ENCODE results near the gene ZMIZ1.

Gene ZMIZ1

DNA sequence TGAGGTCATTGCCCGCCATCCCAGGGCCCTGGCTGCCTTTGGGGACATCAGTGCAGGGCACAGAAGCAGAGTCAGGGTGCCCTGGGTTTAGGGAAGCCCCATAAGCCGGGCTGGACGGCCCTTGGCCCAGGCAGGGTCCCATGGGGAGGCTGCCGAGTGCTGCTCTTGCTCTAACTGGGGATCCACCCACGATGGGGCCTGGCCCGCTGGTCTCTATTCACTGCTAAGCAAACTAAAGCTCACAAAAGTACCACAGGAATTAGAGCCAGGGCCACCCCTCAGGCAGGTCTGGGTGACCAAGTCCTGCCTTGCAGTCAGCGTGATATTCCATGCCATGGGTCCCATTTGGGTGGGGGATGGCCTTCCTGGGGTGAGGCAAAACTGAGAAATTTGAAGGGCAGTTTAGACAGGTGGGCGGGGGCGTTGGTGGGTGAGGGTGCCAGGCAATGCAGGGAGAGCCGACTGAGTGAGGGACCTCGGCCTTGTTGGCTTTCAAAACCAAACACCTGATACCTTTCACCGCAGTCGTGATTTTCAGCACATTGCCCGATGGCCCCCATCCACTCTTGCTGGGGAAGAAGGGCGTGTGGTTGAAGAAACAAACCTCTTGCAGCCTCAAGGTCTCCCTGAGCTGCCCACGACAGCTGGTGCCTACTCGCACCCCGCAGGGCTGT is 185.7 kb downstream of the ZMIZ1 start:
- DNase-seq = no peak

DNA sequence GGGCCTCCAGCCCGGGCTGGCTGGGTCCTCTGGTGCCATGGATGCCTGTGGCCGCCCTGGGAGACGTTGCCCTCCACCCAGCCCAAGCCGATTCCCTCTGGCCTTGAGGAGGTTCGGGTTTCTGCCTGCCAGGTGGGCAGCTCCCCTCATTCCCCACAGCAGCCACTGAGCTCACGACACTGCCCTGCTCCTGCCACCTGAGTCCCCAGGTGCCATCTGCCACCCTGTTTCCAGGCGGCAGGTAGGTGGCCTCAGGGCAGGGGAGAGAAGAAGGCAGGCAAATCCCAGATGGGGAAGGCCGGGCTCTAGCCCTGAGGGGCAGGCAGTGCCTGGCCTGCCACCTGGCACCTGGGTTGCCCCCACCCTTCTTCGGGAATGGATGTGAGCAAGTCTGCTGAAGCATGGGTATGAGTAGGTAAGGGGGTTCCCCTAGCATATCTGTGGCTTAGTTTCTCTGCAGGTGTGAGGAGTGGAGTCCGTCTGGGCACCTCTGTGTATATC is 186.3 kb downstream of the ZMIZ1 start:
- DNase-seq = no peak

DNA sequence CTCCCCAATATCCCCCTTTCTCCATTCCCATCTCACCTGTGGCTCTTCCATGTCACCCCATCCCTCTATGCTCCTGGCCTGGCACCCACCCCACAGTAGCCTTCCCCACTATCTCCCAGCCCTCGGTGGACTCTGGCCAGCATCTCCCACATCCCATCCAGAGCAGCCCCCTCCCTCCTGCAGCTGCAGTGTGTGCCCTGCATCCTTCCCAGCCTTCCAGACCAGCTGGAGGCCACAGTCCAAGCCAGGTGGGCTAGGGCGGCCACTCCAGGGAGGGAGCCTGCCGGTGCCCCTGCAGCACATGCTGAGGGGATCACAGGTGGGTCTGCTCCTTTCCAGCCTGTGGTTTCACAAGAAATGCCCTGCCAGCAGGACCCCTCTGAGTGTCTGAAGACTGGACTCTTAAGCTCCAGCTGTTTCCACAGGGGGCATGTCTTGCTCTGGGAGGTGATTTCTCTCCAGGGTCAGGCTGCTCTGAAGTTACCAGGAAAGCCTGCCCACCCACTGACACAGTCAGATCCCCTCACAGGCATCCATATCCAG is 187.6 kb downstream of the ZMIZ1 start:
- DNase-seq = no peak

DNA sequence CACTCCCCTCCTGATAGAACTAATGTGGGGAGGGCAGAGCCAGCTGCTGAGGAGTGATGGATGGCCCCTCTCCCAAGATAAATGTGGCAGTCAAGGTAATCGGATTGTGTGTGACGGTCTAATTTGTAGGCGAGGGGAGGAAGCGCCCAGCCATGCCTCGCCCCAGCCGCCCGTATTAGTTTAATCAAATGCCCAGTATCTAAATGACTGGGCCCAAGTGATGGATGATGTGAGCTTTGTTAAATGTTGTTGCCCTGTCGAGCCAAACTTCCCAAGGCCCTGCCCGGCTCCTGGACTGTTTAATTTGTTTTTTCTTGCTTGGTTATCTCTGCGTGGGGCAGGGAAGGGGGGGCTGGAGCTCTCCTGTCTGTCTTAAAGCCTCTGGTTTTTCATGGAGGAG is 190.1 kb downstream of the ZMIZ1 start:
- DNase-seq = no peak

DNA sequence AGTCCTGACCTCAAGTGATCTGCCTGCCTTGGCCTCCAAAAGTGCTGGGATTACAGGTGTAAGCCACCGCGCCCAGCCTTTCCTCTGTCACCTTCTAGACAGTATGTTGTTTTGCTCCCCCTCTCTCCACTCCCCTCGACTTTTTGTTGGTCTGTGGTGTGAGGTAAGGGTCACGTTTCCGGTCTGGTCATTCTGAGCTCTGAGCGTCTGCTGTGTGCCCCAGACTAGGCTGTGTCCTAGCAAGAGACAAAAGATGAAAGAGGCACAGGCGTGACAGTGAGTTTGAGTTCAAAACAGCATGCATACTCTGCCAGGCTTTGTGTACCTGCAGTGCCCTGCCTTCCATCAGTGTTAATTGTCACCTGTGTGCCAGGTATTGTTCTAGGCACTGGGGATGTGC is 191.1 kb downstream of the ZMIZ1 start:
- no peak for DNase-seq

DNA sequence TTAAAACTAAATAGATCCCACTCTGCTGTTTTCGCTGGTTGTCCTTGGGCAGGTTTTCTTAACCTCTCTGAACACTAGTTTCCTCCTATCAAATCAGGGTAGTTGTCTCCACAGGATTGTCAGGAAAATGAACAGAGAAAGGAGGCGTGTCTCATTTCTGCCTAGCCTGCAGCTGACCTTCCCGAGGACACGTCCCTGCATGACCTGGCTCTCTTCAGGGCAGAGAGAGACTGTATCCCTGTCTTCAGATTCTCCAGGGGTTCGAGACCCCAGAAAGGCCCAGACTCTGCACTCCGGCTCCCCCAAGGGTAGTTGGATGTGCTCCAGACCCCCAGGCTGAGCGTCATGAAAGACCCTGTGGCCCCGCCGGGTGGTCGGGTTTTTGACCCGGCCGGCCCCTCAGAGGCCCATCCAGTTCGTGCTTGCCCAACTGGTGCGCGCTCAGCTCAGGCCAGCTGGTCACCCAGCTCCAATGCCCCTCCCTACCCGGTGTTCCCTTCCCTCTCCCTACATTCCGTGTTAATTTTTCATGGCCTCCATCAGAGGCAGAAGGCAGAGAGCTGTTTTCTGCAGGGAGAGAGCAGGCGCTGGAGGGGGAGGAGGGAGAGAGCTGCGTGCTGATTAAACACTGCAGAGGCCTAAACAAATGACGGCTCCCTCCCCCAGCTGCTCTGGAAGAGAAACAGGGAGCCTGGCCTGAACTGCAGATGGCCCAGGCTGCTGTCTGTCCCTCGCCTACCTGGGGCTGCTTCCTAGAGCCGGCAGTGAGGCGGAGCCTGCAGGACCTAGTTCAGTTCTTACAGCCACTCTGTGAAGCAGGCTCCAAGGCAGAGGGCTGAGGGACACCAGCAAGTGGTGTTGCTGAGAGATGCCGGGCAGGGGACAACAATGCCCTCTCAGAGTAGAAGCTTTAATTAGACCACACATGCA is 192.3 kb downstream of the ZMIZ1 start:
- DNase-seq = no peak

DNA sequence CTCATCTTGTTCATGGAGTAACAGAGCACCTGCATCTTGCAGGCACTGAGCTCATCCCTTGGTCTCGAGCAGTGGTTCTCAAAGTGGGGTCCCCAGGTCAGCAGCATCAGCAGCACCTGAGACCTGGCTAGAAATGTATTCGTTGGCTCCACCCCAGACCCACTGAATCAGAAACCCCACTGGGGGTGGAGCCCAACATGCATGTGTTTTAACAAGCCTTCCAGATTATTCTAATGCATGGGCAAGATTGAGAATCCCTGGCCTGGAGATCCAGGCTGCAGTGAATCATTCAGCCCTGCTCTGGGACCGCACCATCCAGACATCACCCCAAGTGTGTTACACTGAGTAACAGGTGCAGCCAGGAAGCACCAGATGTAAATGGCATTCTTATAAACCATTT is 193.4 kb downstream of the ZMIZ1 start:
- DNase-seq = no peak

DNA sequence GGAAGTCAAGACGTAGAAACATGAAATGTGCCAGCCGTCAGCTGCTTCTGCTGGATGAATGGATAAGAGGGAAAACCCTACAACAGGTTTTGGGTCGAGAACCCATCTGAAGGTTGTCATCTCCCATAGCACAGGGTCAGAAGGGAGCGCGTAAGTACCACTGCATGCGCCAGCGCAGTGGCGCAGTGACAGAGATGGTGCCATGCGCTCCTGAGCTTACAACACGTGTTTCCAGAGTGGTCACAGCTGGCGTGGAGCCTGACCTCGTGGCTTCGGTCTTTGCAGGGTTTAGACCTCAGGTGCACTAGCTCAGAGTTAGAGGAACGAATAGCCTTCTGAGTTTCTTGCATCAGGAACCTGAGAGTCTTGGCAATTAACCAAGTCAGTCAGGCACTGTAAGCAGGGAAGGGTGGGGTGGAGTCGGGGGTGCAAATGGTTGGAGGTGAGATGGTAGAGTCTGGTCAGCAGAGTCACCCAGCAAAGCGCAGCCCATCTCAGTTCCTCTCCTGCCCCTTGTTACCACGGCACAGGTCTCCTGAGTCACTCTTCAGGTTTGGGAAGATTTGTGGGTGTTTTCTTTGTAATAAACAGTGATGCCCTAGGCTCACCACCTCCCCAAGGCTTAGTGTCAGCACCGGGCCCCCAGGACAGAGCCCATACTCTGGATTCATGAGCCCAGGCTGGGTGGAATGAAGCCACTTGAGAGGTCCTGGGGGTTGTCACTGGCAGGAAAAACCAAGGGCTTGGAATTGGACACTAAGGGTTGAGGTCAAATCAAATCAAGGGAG is 194.4 kb downstream of the ZMIZ1 start:
- DNase-seq = no peak

DNA sequence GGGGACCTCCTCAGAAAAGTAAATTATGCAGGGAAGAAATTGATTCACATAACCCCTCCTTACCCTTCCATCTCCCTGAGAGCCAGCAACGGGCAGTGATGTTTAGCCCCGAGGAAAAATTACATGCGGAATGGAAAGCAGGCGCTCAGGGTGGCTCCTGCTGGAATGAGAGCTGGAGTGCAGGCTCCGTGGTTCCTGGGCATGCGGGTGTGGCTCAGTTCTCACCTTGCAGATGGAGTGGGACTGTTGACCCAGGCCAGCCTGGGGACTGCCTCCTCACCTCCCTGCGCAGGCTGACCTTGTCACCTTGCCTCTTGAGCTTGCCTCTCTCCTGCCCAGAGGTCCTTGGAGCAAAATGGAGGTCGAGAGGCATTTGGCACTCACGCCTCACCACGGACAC is 195.2 kb downstream of the ZMIZ1 start:
- no peak for DNase-seq

DNA sequence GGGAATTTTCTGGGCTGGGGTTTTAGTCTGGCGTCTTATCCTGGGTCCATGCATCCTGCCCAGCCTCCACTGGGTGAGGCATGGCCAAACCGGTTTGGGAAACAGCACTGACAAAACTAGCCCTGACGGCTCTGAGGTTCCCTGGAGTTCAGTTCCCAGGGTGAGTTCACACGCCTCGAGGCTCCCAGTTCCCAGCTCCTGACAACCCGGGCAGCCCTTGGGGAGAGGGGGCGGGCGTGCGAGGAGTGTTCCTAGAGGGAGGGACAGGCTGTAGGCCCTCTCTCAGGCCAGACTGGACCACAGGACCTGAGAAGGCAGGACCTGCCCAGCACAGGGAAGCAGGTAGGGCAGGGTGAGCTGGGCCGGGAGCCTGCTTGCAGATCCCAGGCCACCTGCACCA is 196.2 kb downstream of the ZMIZ1 start:
- DNase-seq = no peak

DNA sequence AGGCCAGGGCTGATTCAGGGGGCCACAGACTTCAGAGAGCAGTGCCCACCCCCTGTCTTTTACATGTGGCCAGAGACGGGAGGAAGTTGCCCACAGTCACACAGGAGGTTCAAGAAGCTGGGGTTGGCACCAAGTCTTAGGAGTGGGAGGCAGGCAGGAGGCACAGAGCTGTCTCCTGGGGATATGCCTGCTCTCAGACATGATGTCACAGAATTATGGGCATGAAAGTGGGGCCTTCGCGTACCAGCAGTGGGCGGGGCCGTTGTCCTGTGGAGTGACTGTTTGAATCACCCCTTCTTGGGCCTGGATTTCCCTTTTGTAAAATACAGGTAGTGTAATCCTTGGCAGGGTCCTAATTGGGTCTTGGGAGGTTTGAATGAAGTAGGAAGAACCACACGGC is 197.3 kb downstream of the ZMIZ1 start:
- no peak for DNase-seq

DNA sequence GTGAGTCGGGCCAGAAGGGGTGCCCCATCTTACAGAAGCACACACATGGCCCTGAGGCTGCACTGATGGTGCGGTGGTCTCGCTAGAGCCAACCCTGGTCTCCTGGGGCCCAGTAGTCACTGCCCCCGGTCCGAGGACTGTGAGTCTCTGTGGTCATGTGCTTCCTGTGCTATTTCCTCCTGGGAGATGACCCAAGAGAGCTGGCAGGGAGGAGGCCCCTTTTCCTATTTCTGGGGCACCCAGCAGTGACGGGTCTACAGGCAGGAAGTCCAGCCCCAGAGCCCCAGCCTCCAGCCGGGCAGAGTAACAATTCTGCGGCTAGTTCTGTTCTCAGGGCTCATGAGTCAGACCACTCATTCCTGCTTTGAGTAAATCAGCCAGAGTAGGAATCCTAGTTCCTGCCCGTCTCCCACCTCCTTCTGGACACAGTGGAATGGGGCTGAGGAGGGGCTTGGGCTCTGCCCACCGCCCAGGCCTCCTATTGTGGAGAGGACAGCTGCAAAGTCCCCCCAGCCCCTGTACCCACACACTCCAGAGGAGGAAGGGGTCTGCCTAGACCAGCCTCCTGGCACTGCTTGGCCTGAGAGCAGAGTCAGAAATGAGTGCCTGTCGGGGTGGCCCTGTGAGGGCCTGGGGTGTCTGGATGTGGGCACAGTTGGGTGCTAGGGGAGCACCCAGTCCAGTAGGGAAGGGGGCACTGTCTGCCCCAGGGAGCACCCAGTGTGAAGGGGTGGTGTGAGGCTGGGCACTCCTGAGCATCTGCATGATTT is 198.0 kb downstream of the ZMIZ1 start:
- peak; percentile 42 for DNase-seq

DNA sequence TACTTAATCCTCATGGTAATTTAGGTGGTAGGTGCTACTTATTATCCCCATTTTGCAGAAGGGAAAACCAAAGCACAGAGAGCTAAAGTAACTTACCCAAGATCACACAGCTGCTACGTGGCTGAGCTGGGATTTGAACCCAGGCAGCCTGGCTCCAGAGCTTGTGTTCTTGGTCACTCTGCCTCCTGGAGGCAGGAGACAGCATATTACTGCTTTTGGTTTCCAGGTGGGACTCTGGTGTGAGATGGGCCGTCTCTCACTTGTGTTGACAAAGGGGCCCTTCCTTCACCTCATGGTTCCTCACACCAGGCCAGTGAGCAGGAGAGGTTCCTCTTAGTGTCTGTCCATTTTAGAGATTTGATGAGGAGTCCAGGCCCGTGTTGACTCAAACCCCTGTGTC is 198.7 kb downstream of the ZMIZ1 start:
- DNase-seq = no peak

DNA sequence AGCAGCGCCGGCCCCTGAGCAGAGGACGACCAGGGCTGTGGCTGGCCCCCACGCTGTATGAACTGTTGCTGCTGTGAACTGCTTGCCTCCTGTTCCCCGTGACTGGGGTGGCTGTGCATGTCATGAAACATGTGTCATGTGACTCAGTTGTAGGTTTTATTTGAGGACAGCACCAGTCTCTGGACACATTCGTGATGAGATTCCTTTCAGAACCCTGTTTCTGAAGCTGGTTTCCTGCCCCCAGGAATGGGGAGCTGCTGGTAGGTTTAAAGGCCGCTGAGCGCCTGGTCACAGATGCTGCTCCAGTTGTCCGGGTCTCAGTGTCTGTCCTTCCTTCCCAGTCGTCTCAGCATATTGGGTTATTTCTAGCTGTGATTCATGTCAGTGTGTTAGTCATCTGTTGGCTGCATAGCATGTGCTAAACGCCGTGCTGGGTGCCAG is 199.4 kb downstream of the ZMIZ1 start:
- no peak for DNase-seq

DNA sequence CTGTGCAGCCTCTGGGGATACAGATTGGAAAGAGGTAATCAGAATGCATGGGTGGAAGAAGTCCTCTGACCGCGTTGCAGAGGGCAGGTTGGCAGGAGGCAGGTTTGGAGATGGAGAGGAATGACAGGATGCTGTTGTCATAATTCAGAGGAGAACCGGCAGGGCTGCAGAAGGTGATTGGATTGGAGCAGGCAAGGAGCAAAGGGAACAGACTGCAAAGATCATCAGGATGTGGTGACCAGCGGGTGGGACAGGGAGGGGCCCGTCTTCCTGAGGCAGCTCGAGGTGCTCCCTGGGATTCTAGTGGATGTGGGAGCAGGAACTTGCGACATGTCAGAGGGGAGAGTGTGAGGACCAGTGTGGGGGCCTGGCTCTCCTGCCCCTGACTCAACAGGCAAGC is 200.0 kb downstream of the ZMIZ1 start:
- DNase-seq = no peak

DNA sequence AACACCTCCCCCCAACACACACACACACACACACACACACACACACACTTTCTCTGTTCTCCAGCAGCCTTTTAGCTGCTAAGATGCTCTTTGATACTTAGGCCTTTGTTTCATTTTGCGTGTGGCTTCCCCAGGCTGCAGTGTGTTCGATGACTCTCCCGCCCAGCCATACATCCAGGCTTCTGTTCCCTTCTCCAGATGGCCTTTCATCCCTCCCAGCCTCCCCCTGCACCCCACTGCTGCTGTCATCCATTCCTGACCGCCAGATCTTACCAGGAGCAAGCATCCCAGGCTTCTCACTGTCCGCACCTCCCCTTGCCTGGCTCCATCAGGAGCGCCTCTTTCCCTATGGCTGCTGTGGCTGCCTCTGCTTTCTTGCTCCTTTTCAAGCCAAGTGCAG is 200.7 kb downstream of the ZMIZ1 start:
- no peak for DNase-seq

DNA sequence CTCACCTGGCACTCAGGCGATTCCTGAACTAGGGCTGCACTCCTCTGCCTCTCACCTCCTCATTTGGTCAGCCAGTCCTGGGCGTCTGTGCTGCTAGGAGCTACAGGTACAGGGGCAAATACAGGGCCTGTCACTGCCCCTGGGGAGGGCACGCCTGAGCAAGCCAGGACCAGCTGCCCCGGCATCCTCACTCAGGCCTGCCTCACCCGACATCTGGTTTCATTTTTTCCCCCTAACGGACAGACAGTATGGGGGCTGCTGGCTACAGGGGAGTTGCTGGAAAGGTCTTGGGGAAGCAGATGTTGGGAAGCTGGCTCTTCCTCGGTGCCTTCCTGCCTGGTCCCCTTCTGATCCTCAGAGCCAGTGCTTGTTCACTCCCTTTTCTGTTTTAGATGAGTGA is 201.2 kb downstream of the ZMIZ1 start:
- DNase-seq = no peak

DNA sequence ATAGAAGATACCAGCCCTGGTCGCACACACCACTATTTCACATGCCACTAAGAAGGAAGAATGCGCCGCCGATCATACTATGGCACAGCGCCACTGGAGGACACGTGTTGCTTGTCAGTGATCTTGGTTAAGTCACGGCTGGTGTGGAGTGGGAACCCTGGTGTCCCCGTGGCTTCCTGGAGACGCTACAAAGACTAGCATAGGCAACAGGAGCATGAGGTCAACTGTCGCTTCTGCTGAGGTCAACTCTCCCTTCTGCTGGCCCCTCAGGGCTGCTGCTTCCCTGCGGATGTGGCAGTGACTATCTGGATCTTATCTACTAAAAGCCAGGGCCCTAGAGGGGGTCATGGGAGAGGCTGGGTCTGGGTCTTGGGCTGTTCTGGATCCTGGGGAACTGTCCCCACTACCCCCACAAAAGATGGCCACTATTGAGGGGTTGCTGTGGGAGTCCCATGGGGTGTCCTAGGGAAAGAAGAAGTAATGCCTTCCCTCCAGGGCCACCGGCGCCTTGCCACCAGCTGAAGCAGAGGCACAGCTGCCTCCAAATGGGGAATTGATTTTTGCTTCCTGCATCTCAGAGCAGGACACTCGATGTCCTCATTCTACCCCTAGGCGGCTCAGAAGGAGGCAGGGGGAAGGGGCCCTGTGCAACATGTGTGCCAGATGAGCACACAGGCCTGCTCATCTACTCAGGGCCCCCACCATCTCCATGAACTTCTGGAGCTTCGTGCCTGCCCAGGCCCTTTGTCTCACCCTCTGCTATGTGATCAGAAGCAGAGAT is 201.9 kb downstream of the ZMIZ1 start:
- DNase-seq = no peak

DNA sequence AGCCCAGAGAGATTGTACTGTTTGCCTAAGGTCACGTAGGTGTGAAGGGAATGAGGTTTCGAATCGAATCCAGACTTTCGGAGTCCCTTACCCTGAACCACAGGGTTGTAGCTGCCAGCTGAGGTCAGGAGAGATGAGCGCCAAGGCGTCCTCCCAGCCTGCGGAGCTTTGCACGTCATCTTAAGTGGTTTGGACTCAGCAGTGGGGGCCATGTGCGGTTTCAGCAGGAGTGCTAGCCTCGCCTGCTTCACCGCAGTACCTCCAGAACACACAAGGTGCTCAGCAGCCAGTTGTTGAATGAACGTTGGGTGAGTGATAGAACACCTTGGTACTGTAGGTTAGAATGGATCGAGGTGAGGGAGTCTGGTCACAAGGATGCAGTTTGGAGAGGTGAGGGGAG is 203.6 kb downstream of the ZMIZ1 start:
- no peak for DNase-seq

DNA sequence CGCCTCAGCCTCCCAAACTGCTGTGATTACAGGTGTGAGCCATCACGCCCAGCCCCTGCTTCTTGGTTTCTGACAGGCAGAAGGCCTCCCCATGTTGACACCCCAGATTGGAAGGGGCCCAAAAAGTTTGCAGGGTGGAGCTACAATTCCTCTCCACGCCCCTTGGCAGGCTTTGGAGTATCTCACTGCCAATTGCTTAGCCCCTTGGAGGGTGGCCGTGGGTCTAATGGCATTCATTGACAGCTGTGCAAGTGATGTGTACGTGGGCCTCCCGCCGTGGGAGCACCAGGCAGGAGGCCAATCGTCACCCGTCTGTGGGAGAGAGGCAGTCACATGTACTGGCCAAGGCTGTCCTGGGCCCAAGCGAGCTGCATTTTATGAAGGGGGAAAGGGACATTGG is 204.8 kb downstream of the ZMIZ1 start:
- DNase-seq = peak; percentile 53
